GM12878 (cell line): Measurements from ENCODE around the gene G3BP1.

Experiments used
- TF ChIP-seq, protein P1 (sequence below), 3 experiments: IDR thresholded peaks in 2 of 3; conservative IDR thresholded peaks in 1 of 3; 2 replicates each; pipeline ENCODE4 v1.5.1; 2011; ENCODE audit warnings: low read depth in 3 of 3, low read length in 3 of 3, mild to moderate bottlenecking in 3 of 3, control low read depth in 2 of 3, moderate library complexity in 2 of 3, inconsistent platforms in 1 of 3, mixed read lengths in 1 of 3; ENCODE audit not compliant: control insufficient read depth in 2 of 3, insufficient read depth in 1 of 3; ENCODE audit errors: extremely low read depth in 1 of 3
- TF ChIP-seq, protein P2 (sequence below): IDR thresholded peaks from 2 replicates; pipeline ENCODE4 v1.6.1; 2012; ENCODE audit warnings: mild to moderate bottlenecking, low read depth, low read length

DNA sequence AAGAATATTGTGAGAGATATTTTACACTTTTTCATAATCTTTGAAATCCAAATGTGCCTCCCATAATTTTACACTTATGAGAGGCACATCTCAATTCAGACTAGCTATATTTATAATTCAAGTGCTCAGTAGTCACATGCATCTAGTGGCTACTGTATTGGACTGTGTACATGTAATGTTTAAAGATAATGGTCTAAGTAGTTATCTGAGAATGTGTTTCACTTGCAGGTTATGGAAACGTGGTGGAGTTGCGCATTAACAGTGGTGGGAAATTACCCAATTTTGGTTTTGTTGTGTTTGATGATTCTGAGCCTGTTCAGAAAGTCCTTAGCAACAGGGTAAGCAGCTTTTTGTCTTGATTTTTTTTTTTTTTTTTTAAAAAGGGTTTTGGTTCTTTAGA is 28.8 kb downstream of the G3BP1 start:
- TF ChIP-seq, protein P1, sequence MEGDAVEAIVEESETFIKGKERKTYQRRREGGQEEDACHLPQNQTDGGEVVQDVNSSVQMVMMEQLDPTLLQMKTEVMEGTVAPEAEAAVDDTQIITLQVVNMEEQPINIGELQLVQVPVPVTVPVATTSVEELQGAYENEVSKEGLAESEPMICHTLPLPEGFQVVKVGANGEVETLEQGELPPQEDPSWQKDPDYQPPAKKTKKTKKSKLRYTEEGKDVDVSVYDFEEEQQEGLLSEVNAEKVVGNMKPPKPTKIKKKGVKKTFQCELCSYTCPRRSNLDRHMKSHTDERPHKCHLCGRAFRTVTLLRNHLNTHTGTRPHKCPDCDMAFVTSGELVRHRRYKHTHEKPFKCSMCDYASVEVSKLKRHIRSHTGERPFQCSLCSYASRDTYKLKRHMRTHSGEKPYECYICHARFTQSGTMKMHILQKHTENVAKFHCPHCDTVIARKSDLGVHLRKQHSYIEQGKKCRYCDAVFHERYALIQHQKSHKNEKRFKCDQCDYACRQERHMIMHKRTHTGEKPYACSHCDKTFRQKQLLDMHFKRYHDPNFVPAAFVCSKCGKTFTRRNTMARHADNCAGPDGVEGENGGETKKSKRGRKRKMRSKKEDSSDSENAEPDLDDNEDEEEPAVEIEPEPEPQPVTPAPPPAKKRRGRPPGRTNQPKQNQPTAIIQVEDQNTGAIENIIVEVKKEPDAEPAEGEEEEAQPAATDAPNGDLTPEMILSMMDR (IDR thresholded peaks at IDR 0.05 in 2 of 3, conservative IDR thresholded peaks at IDR 0.05 in 1 of 3; ENCODE audit: control insufficient read depth in 2 of 3, extremely low read depth in 1 of 3, insufficient read depth in 1 of 3, low read depth in 3 of 3, low read length in 3 of 3) = no peak
- TF ChIP-seq, protein P2, sequence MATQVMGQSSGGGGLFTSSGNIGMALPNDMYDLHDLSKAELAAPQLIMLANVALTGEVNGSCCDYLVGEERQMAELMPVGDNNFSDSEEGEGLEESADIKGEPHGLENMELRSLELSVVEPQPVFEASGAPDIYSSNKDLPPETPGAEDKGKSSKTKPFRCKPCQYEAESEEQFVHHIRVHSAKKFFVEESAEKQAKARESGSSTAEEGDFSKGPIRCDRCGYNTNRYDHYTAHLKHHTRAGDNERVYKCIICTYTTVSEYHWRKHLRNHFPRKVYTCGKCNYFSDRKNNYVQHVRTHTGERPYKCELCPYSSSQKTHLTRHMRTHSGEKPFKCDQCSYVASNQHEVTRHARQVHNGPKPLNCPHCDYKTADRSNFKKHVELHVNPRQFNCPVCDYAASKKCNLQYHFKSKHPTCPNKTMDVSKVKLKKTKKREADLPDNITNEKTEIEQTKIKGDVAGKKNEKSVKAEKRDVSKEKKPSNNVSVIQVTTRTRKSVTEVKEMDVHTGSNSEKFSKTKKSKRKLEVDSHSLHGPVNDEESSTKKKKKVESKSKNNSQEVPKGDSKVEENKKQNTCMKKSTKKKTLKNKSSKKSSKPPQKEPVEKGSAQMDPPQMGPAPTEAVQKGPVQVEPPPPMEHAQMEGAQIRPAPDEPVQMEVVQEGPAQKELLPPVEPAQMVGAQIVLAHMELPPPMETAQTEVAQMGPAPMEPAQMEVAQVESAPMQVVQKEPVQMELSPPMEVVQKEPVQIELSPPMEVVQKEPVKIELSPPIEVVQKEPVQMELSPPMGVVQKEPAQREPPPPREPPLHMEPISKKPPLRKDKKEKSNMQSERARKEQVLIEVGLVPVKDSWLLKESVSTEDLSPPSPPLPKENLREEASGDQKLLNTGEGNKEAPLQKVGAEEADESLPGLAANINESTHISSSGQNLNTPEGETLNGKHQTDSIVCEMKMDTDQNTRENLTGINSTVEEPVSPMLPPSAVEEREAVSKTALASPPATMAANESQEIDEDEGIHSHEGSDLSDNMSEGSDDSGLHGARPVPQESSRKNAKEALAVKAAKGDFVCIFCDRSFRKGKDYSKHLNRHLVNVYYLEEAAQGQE = no peak
